Mesendoderm (in vitro differentiated cells): ENCODE measurements around the gene PRAMEF18.
"Not testable (repeated sequence)": the region's sequence is repeated elsewhere in the genome, so short reads cannot be mapped to it uniquely, and the experiment has no call there.

ENCODE experiments used
- DNase-seq: peaks from one replicate; pipeline ENCODE4 v3.0.0; 2013
- H2AK5ac ChIP-seq: 2 replicates; pipeline ENCODE4 v1.6.1; 2013; ENCODE audit warnings: low read length, inconsistent platforms
- H2BK120ac ChIP-seq: 2 replicates; pipeline ENCODE4 v1.6.1; 2013; ENCODE audit warnings: low read depth, mild to moderate bottlenecking, low read length, moderate library complexity, mixed read lengths
- H2BK15ac ChIP-seq: replicated peaks from 2 replicates; pipeline ENCODE4 v1.6.1; 2013; ENCODE audit warnings: low read depth, mild to moderate bottlenecking, moderate library complexity
- H2BK5ac ChIP-seq: 2 replicates; pipeline ENCODE4 v1.6.1; 2013; ENCODE audit warnings: low read length, inconsistent platforms
- H3K18ac ChIP-seq: 2 replicates; pipeline ENCODE4 v1.6.1; 2013; ENCODE audit warnings: mild to moderate bottlenecking, low read length, mixed read lengths
- H3K23ac ChIP-seq: one replicate; pipeline ENCODE4 v1.6.1; 2013; ENCODE audit warnings: low read length
- H3K27ac ChIP-seq: 2 replicates; pipeline ENCODE4 v1.5.1; 2013; ENCODE audit warnings: low read depth, mild to moderate bottlenecking, inconsistent platforms, low read length, moderate library complexity
- H3K27me3 ChIP-seq: 2 replicates; pipeline ENCODE4 v1.6.1; 2013; ENCODE audit warnings: low read length, control low read depth, mild to moderate bottlenecking, inconsistent platforms; ENCODE audit not compliant: insufficient read depth, poor library complexity
- H3K36me3 ChIP-seq: 2 replicates; pipeline ENCODE4 v1.6.1; 2013; ENCODE audit warnings: low read length, inconsistent platforms; ENCODE audit not compliant: control insufficient read depth, insufficient read depth
- H3K4ac ChIP-seq: one replicate; pipeline ENCODE4 v1.6.1; 2013; ENCODE audit warnings: low read depth, mild to moderate bottlenecking, low read length, moderate library complexity
- H3K4me1 ChIP-seq: 2 replicates; pipeline ENCODE4 v1.6.1; 2013; ENCODE audit warnings: low read depth, low read length, inconsistent platforms; ENCODE audit not compliant: control insufficient read depth
- H3K4me2 ChIP-seq: 2 replicates; pipeline ENCODE4 v1.6.1; 2013; ENCODE audit warnings: low read length
- H3K4me3 ChIP-seq: 2 replicates; pipeline ENCODE4 v1.5.1; 2013; ENCODE audit warnings: mild to moderate bottlenecking, low read length
- H3K56ac ChIP-seq: one replicate; pipeline ENCODE4 v1.6.1; 2013; ENCODE audit warnings: low read length
- H3K79me1 ChIP-seq: 2 replicates; pipeline ENCODE4 v1.6.1; 2013; ENCODE audit warnings: low read length, inconsistent platforms
- H3K79me2 ChIP-seq: 2 replicates; pipeline ENCODE4 v1.6.1; 2013; ENCODE audit warnings: mild to moderate bottlenecking, low read length; ENCODE audit not compliant: control insufficient read depth, insufficient read depth
- H3K9ac ChIP-seq: 2 replicates; pipeline ENCODE4 v1.6.1; 2013; ENCODE audit warnings: low read length, inconsistent platforms
- H4K5ac ChIP-seq: one replicate; pipeline ENCODE4 v1.6.1; 2013; ENCODE audit warnings: low read length
- H4K8ac ChIP-seq: one replicate; pipeline ENCODE4 v1.6.1; 2013; ENCODE audit warnings: low read depth, mild to moderate bottlenecking, control low read depth, low read length, moderate library complexity
- WGBS: extraction: QIAGEN DNeasy Blood & Tissue Kit; methylation state at CpG from one replicate; pipeline ENCODE4 v1.1.7; 2013; ENCODE audit warnings: low lambda C conversion rate, missing lambda C conversion rate; ENCODE audit not compliant: insufficient coverage; ENCODE audit errors: extremely low coverage; 5-methylcytosine and 5-hydroxymethylcytosine counted together

PRAMEF18 gene

DNA sequence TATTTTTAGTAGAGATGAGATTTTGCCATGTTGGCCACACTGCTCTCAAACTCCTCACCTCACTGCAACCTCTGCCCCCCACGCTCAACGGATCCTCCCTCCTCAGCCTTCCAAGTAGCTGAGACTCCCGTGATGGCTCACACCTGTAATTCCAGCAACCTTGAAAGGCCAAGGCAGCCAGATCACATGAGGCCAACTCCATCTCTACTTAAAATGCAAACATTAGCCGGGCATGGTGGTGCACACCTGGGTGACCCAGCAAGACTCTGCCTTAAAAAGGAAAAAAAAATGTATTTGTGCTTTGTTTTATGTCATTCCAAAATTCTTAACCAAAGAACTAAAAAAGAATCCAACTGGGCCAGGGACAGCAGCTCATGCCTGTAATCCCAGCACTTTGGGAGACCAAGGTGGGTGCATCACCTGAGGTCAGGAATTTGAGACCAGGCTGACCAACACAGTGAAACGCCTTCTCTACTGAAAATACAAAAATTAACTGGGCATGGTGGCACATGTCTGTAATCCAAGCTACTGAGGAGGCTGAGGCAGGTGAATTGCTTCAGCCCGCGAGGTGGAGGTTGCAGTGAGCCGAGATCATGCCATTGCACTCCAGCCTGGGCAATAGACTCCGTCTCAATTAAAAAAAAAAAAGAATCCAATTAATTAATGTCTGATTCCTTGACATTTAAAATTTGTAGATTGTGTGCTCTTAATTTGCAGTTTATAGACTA is 17.7 kb upstream of the PRAMEF18 start:
- not testable (repeated sequence) for H3K36me3 ChIP-seq, H3K4me1 ChIP-seq, DNase-seq, H3K9ac ChIP-seq, H2AK5ac ChIP-seq, H4K8ac ChIP-seq, H3K4ac ChIP-seq, H3K27me3 ChIP-seq, H3K27ac ChIP-seq, H4K5ac ChIP-seq, H3K79me2 ChIP-seq, H2BK15ac ChIP-seq, H2BK5ac ChIP-seq, H3K4me3 ChIP-seq, H3K79me1 ChIP-seq, H2BK120ac ChIP-seq, H3K4me2 ChIP-seq, H3K23ac ChIP-seq, H3K18ac ChIP-seq, H3K56ac ChIP-seq
- no CpG with 5 or more reads among the region's 9 CpGs for WGBS

DNA sequence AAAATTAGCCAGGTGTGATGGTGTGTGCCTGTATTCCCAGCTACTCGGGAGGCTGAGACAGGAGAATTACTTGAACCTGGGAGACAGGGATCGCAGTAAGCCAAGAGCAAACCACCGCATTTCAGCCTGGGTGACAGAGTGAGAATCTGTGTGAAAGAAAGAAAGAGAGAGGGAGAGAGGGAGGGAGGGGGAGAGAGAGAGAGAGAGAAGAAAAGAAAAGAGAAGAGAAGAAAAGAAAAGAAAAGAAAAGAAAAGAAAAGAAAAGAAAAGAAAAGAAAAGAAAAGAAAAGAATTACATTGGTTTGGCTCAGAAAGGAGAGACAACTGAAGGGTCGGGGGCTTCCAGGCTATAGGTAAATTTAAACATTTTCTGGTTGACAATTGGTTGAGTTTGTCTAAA is 13.7 kb upstream of the PRAMEF18 start:
- WGBS = no CpG with 5 or more reads among the region's 4 CpGs
- not testable (repeated sequence) for H3K4me2 ChIP-seq, H3K18ac ChIP-seq

DNA sequence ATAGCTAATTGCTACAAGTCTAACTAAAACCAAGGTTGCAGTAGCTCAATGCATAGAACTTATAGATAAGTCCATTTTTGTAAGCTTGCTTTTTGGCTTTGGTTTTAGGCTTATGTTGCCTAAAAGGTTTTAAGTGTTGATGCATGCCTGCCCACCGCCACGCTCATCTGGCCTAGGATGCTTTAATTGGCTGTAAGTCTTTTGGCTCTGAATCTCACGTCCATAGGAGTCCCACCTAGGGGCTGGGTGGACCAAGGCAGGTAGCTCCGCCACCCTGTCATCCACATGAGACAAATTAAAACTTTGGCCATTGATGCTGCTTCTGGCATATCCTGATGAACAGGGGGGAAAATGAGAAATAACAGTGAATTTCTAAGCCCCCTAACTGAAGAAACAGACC is 11.6 kb upstream of the PRAMEF18 start:
- H3K56ac ChIP-seq, H2AK5ac ChIP-seq, H3K23ac ChIP-seq, DNase-seq, H3K4me1 ChIP-seq, H3K79me1 ChIP-seq, H3K27ac ChIP-seq, H2BK120ac ChIP-seq, H3K4me2 ChIP-seq, H3K4ac ChIP-seq, H3K18ac ChIP-seq, H4K5ac ChIP-seq, H3K4me3 ChIP-seq, H3K36me3 ChIP-seq, H3K27me3 ChIP-seq, H3K9ac ChIP-seq, H2BK5ac ChIP-seq, H3K79me2 ChIP-seq, H4K8ac ChIP-seq, H2BK15ac ChIP-seq: not testable (repeated sequence)
- WGBS = no CpG with 5 or more reads among the region's 4 CpGs

More for the DNA sequence above, 13.7 kb upstream of the PRAMEF18 start:
- H3K4me1 ChIP-seq, H3K27ac ChIP-seq, H2BK15ac ChIP-seq, H3K79me2 ChIP-seq, H3K56ac ChIP-seq, H3K36me3 ChIP-seq, H3K4ac ChIP-seq, H4K8ac ChIP-seq, H2BK120ac ChIP-seq, H2AK5ac ChIP-seq, H3K23ac ChIP-seq, H3K27me3 ChIP-seq, H3K9ac ChIP-seq, H3K4me3 ChIP-seq, H4K5ac ChIP-seq, H3K79me1 ChIP-seq, H2BK5ac ChIP-seq, DNase-seq: not testable (repeated sequence)

DNA sequence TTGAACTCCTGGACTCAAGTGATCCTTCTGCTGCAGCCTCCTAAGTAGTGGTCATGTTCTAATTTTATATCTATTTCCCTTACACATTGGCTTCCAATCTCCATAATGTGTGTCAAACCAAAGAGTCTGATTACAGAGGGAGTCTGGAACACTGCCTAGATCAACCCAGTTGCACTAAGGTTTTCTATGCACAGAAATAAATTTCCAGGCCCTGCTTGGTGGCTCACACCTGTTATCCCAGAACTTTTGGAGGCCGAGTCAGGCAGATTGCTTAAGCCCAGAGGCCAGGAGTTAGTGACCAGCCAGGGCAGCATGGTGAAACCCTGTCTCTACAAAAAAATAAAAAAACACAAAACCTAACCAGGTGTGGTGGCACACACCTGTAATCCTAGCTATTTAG is 8.1 kb upstream of the PRAMEF18 start:
- H3K27me3 ChIP-seq, H2AK5ac ChIP-seq, H3K56ac ChIP-seq, H3K18ac ChIP-seq, H3K79me1 ChIP-seq, H2BK120ac ChIP-seq, DNase-seq, H3K4me3 ChIP-seq, H3K4ac ChIP-seq, H2BK5ac ChIP-seq, H3K79me2 ChIP-seq, H3K4me2 ChIP-seq, H4K8ac ChIP-seq, H2BK15ac ChIP-seq, H3K23ac ChIP-seq, H3K4me1 ChIP-seq, H3K36me3 ChIP-seq, H3K9ac ChIP-seq, H4K5ac ChIP-seq, H3K27ac ChIP-seq: not testable (repeated sequence)
- WGBS = no CpG with 5 or more reads among the region's 1 CpG

DNA sequence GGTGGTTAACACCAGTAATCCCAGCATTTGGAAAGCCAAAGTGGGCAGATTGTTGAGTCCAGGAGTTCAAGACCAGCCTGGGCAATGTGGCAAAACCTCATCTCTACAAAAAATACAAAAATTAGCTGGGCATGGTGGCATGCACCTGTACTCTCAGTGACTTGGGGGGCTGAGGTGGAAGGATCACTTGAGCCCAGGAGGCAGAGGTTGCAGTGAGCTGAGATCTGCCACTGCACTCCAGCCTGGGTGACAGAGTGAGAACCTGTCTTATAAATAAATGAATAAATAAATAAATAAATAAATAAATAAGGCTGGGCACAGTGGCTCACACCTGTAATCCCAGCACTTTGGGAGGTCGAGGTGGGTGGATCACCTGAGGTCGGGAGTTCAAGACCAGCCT is 6.1 kb upstream of the PRAMEF18 start:
- H3K27ac ChIP-seq, H3K4me2 ChIP-seq, H3K27me3 ChIP-seq, H2AK5ac ChIP-seq, H3K9ac ChIP-seq, H3K4me3 ChIP-seq, H3K56ac ChIP-seq, H3K23ac ChIP-seq, H3K79me2 ChIP-seq, H3K4ac ChIP-seq, H2BK15ac ChIP-seq, H3K18ac ChIP-seq, H2BK120ac ChIP-seq, H4K5ac ChIP-seq, H3K79me1 ChIP-seq, H2BK5ac ChIP-seq, H4K8ac ChIP-seq, H3K4me1 ChIP-seq, DNase-seq, H3K36me3 ChIP-seq: not testable (repeated sequence)
- no CpG with 5 or more reads among the region's 2 CpGs for WGBS
